PC-9 (cell line): ENCODE data around the gene CARMIL1. TPM values are rescaled to one million over a fixed set of nuclear protein-coding genes. Genes with fewer than 3 reads are reported as not detected.

Experiments used
- BruUV-seq: library from RNA; stranded (reverse); fragments of 400-500 nt; replicated peaks from 2 replicates; lab custom pipeline; 2021; lab: Mats Ljungman, UMichigan
- CTCF ChIA-PET: fragments of 300-600 bp; sonication (Branson Sonifier 250); formaldehyde crosslinking; loops from one replicate; lab custom pipeline; 2022; ENCODE audit warnings: antibody characterized with exemption; lab: Charles Lee
- POLR2A ChIA-PET: fragments of 300-600 bp; sonication (Branson Sonifier 250); formaldehyde crosslinking; loops from one replicate; lab custom pipeline; 2022; ENCODE audit warnings: antibody characterized with exemption; ENCODE audit not compliant: unreplicated experiment; lab: Charles Lee
- DNase-seq, 2 experiments: peaks; one replicate each; pipeline versions ENCODE4 v3.0.0 to v3.0.0-alpha.2; 2015 to 2022; ENCODE audit warnings: mixed read lengths in 1 of 2
- H2AFZ ChIP-seq: fragments of 200-600 bp; sonication (generic); 2 replicates; pipeline ENCODE4 v1.8.1; 2017; ENCODE audit warnings: antibody characterized with exemption
- H3F3A ChIP-seq: fragments of 200-600 bp; sonication (generic); 2 replicates; pipeline ENCODE4 v1.8.1; 2017; ENCODE audit warnings: antibody characterized with exemption, mild to moderate bottlenecking, low read depth; ENCODE audit not compliant: insufficient read depth
- H3K27ac ChIP-seq: fragments of 200-600 bp; sonication (generic); 2 replicates; pipeline ENCODE4 v1.6.1; 2016; ENCODE audit warnings: mixed run types
- H3K27me3 ChIP-seq: fragments of 200-600 bp; sonication (generic); 2 replicates; pipeline ENCODE4 v1.6.1; 2016; ENCODE audit warnings: low read depth, mixed run types; ENCODE audit not compliant: insufficient read depth
- H3K36me3 ChIP-seq: fragments of 200-600 bp; sonication (generic); 2 replicates; pipeline ENCODE4 v1.6.1; 2016; ENCODE audit warnings: low read depth, mixed run types
- H3K4me1 ChIP-seq: fragments of 200-600 bp; sonication (generic); replicated peaks from 2 replicates; pipeline ENCODE4 v1.6.1; 2016; ENCODE audit warnings: mixed run types; ENCODE audit not compliant: insufficient read depth
- H3K4me2 ChIP-seq: fragments of 200-600 bp; sonication (generic); 2 replicates; pipeline ENCODE4 v1.6.1; 2017; ENCODE audit warnings: mixed run types
- H3K4me3 ChIP-seq: fragments of 200-600 bp; sonication (generic); 2 replicates; pipeline ENCODE4 v1.6.1; 2016; ENCODE audit warnings: mixed run types
- H3K79me2 ChIP-seq: fragments of 200-600 bp; sonication (generic); 2 replicates; pipeline ENCODE4 v1.6.1; 2017; ENCODE audit warnings: low read depth, mixed run types
- H3K9me2 ChIP-seq: fragments of 200-600 bp; sonication (generic); 2 replicates; pipeline ENCODE4 v1.8.1; 2017; ENCODE audit warnings: mild to moderate bottlenecking; ENCODE audit not compliant: insufficient read depth
- H3K9me3 ChIP-seq: fragments of 200-600 bp; sonication (generic); 2 replicates; pipeline ENCODE4 v1.8.1; 2016; ENCODE audit warnings: low read depth; ENCODE audit not compliant: insufficient read depth
- H4K20me1 ChIP-seq: fragments of 200-600 bp; sonication (generic); 2 replicates; pipeline ENCODE4 v1.8.1; 2017; ENCODE audit not compliant: insufficient read depth
- EZH2 ChIP-seq: fragments of 200-600 bp; sonication (generic); IDR thresholded peaks from 2 replicates; pipeline ENCODE4 v1.8.0; 2017; ENCODE audit warnings: antibody characterized with exemption, low read depth
- intact Hi-C: fragments of 100-400 bp; cut with micrococcal nuclease; formaldehyde crosslinking; loops from one replicate; pipeline ENCODE4 v1.10.0; 2022; ENCODE audit not compliant: unreplicated experiment
- total RNA-seq: library from RNA; stranded (reverse); gene quantifications from 2 replicates; pipeline ENCODE4 v1.2.3, GENCODE V29; 2021
- TF ChIP-seq, protein P1 (sequence below): fragments of 200-600 bp; sonication (generic); conservative IDR thresholded peaks from 2 replicates; pipeline ENCODE4 v1.6.1; 2017; ENCODE audit warnings: mixed run types, antibody characterized with exemption, mild to moderate bottlenecking, moderate library complexity

CARMIL1 gene
- total RNA-seq, 1 experiment from 2014 or later, result 33.1 TPM

DNA sequence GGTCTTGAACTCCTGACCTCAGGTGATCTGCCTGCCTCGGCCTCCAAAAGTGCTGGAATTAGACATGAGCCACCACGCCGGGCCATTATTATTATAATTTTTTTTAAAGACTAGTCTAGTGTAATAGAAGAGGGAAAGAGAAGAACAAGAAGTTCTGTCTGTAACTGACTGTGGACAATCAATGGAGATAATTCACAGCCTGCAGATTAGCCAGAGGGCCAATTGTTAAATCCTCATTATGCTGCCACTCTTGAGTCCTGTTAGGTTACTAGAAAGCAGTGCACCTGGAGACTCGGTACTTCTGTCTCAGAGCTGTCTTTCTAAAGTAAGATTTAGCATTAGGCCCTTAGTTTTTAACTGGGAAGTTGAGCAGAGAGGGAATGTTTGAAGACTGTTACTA is 37.5 kb downstream of the CARMIL1 start:
- Histone ChIP-seq H3K4me2 (no peak overlapping the region), H3K27ac (no peak overlapping the region), H3F3A (peaks cover 18% of the 10 kb centered on the region), H2AFZ (no peak overlapping the region), H3K9me3 (no peaks in the 10 kb centered on the region), H3K27me3 (no peaks in the 10 kb centered on the region), H3K36me3 (no peaks in the 10 kb centered on the region), H3K4me3 (no peak overlapping the region), H3K9me2 (no peaks in the 10 kb centered on the region), H3K4me1 (peaks cover 23% of the 10 kb centered on the region), H4K20me1 (no peaks in the 10 kb centered on the region), H3K79me2 (peaks cover 33% of the 10 kb centered on the region)
- intact Hi-C loops, result no loop called here
- BruUV-seq, result no TSS peak
- ChIA-PET CTCF (no interaction called here), POLR2A (no interaction called here)
- TF ChIP-seq EZH2, result no peak
- TF ChIP-seq, protein P1, sequence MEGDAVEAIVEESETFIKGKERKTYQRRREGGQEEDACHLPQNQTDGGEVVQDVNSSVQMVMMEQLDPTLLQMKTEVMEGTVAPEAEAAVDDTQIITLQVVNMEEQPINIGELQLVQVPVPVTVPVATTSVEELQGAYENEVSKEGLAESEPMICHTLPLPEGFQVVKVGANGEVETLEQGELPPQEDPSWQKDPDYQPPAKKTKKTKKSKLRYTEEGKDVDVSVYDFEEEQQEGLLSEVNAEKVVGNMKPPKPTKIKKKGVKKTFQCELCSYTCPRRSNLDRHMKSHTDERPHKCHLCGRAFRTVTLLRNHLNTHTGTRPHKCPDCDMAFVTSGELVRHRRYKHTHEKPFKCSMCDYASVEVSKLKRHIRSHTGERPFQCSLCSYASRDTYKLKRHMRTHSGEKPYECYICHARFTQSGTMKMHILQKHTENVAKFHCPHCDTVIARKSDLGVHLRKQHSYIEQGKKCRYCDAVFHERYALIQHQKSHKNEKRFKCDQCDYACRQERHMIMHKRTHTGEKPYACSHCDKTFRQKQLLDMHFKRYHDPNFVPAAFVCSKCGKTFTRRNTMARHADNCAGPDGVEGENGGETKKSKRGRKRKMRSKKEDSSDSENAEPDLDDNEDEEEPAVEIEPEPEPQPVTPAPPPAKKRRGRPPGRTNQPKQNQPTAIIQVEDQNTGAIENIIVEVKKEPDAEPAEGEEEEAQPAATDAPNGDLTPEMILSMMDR, result no peak
- DNase-seq, result no peak

DNA sequence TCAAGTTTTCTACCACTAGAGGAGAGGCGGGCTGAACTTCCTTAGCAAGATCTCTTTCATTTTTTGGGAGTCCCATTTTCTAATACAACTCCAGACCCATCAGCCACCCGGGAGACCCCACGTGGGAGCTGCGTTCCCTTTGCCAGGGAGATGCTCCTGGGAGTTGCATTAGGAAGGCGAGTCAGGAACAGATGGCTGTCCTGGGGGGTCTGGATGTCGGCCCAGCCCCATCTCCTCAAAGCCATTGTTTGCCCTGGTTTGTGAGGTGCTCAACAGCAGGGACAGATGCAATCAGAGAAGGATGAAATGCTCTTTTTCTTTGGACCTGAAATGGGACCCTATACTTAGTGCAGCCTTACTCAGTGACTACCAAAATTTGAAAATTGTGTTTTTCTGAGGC is 39.4 kb downstream of the CARMIL1 start:
- H3K36me3 ChIP-seq, result no peaks in the 10 kb centered on the region
- no peak for TF ChIP-seq EZH2
- TF ChIP-seq, protein P1, result no peak
- intact Hi-C loops, result no loop called here
- no peaks in the 10 kb centered on the region for H4K20me1 ChIP-seq
- BruUV-seq, result no TSS peak
- CTCF ChIA-PET, result no interaction called here
- POLR2A ChIA-PET, result no interaction called here
- H3K4me3 ChIP-seq, result no peak overlapping the region
- no peak overlapping the region for H3K4me2 ChIP-seq
- H3K4me1 ChIP-seq, result peaks cover 4% of the 10 kb centered on the region
- no peak overlapping the region for H3K27ac ChIP-seq
- peaks cover 34% of the 10 kb centered on the region for H3K79me2 ChIP-seq
- no peak for DNase-seq
- H3K9me2 ChIP-seq, result no peaks in the 10 kb centered on the region
- no peaks in the 10 kb centered on the region for H3F3A ChIP-seq
- no peaks in the 10 kb centered on the region for H3K9me3 ChIP-seq
- H3K27me3 ChIP-seq, result no peaks in the 10 kb centered on the region
- H2AFZ ChIP-seq, result no peak overlapping the region

DNA sequence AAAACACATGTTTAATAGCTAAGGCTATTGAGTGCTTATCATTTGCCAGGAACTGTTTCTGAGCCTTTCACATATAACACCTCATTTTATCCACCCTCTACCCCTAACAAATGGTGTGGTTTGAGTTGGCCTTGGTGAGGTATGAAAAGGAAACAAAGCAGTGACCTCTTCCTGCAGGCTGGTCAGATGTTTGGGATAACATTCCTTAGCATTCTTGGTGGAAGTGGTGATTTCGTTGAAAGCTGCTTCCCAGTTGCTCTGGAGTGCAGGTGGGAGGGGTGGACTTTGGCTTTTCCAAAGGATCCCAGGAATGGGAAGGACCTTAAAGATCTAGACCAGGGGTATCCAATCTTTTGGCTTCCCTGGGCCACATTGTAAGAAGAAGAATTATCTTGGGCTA is 41.3 kb downstream of the CARMIL1 start:
- intact Hi-C loops, result no loop called here
- no peaks in the 10 kb centered on the region for H3K9me3 ChIP-seq
- no peak overlapping the region for H3K4me2 ChIP-seq
- no peak for DNase-seq
- H3K79me2 ChIP-seq, result peaks cover 24% of the 10 kb centered on the region
- no peak overlapping the region for H2AFZ ChIP-seq
- 0 out of 2 replicates have a peak, but pooled peaks cover 9% of the 10 kb centered on the region for H3K4me1 ChIP-seq
- CTCF ChIA-PET, result interaction anchor here (0.6 kb wide), 1 partner anchor 327 kb away, joined by 4 read pairs; no protein-coding TSS in a partner anchor
- no peak overlapping the region for H3K4me3 ChIP-seq
- H3K27me3 ChIP-seq, result no peaks in the 10 kb centered on the region
- no peaks in the 10 kb centered on the region for H3K36me3 ChIP-seq
- POLR2A ChIA-PET, result no interaction called here
- TF ChIP-seq EZH2, result no peak
- H3K9me2 ChIP-seq, result no peaks in the 10 kb centered on the region
- no peak overlapping the region for H3K27ac ChIP-seq
- BruUV-seq, result no TSS peak
- H3F3A ChIP-seq, result no peaks in the 10 kb centered on the region
- no peaks in the 10 kb centered on the region for H4K20me1 ChIP-seq

DNA sequence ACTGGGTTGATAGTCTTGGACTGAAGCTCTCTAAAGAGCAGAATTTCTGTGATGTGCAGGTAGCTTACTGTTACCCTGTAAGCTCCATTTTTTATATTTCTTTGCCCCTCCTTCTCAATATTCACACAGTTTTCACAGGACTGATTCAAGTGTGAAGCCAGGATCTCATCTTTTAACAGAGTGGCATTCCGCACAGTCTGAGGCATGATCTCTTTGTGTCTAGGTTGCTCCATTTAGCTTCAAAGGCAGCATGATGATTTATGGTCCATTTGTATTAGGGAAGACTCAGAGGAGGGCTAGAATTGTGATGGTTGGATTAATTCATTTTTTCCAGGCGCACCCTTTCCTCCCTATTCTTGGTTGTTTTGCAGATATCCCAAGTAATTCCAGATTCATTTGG is 43.5 kb downstream of the CARMIL1 start:
- no peak overlapping the region for H2AFZ ChIP-seq
- ChIA-PET CTCF (no interaction called here), POLR2A (no interaction called here)
- H3K9me2 ChIP-seq, result no peaks in the 10 kb centered on the region
- no TSS peak for BruUV-seq
- DNase-seq, result no peak
- H3K4me3 ChIP-seq, result no peak overlapping the region
- H3K9me3 ChIP-seq, result no peaks in the 10 kb centered on the region
- no peak overlapping the region for H3K4me2 ChIP-seq
- no peaks in the 10 kb centered on the region for H3F3A ChIP-seq
- H3K36me3 ChIP-seq, result no peaks in the 10 kb centered on the region
- intact Hi-C loops, result no loop called here
- H3K4me1 ChIP-seq, result 0 out of 2 replicates have a peak, but pooled peaks cover 9% of the 10 kb centered on the region
- no peaks in the 10 kb centered on the region for H4K20me1 ChIP-seq
- peaks cover 21% of the 10 kb centered on the region for H3K79me2 ChIP-seq
- H3K27me3 ChIP-seq, result no peaks in the 10 kb centered on the region
- TF ChIP-seq EZH2, result no peak
- TF ChIP-seq, protein P1, result no peak
- no peak overlapping the region for H3K27ac ChIP-seq
